DOHH2 (cell line): ENCODE results near the gene PARM1.

Experiments used
- CTCF ChIP-seq: fragments of 200-600 bp; sonication (generic); IDR thresholded peaks from one replicate; pipeline ENCODE4 v1.5.1; 2014; ENCODE audit warnings: antibody characterized with exemption, mild to moderate bottlenecking, low read depth, low read length; ENCODE audit not compliant: poor library complexity, severe bottlenecking
- EZH2phosphoT487 ChIP-seq: fragments of 200-600 bp; sonication (generic); IDR thresholded peaks from 2 replicates; pipeline ENCODE4 v1.6.1; 2017; ENCODE audit warnings: borderline replicate concordance, mild to moderate bottlenecking, antibody characterized with exemption, low read length, moderate library complexity, mixed read lengths

- TF ChIP-seq CTCF = no peak
- TF ChIP-seq EZH2phosphoT487 = no peak
Observed at GRCh38 chr4:74906771-74907170, 26.1 kb upstream of the PARM1 start.
